B cell (primary cell): ENCODE data around the gene MBD3L5. TPM values are rescaled to one million over a fixed set of nuclear protein-coding genes. Genes with fewer than 3 reads are reported as not detected.

ENCODE experiments used
- ATAC-seq: fragments of 200-7000 bp; cut with Tn5 transposase; one replicate; pipeline ENCODE4 v1.10.0; 2021; ENCODE audit warnings: low read depth, mild to moderate bottlenecking, moderate number of reproducible peaks, moderate library complexity
- CTCF ChIA-PET: fragments of 350-600 bp; sonication (Branson Sonifier 250); formaldehyde crosslinking; loops from one replicate; lab custom pipeline; 2021; ENCODE audit warnings: antibody characterized with exemption, inconsistent platforms; lab: Charles Lee
- POLR2A ChIA-PET: fragments of 350-600 bp; sonication (Branson Sonifier 250); formaldehyde crosslinking; loops from one replicate; lab custom pipeline; 2021; ENCODE audit warnings: antibody characterized with exemption; lab: Charles Lee
- DNase-seq: peaks from one replicate; pipeline ENCODE4 v3.0.0; 2013
- H2AFZ ChIP-seq: 2 replicates; pipeline ENCODE4 v1.6.1; 2012; ENCODE audit warnings: mild to moderate bottlenecking, low read depth, low read length; ENCODE audit not compliant: insufficient read depth, poor library complexity, severe bottlenecking
- H3K27ac ChIP-seq, 2 donors: 1 replicate in 1 of 2; 2 replicates in 1 of 2; pipeline ENCODE4 v1.5.1; 2012 to 2013; ENCODE audit warnings: low read length in 2 of 2, mild to moderate bottlenecking in 2 of 2, moderate library complexity in 1 of 2
- H3K27me3 ChIP-seq, 4 experiments: fragments of 200-600 bp in 1 of 4; sonication (generic) in 1 of 4; replicated peaks in 1 of 4; 1 replicate in 2 of 4; 2 replicates in 2 of 4; pipeline versions ENCODE4 v1.6.1 to v1.7.0; 2013 to 2016; ENCODE audit warnings: low read length in 3 of 4, mild to moderate bottlenecking in 2 of 4, mixed read lengths in 1 of 4, moderate library complexity in 1 of 4; ENCODE audit not compliant: insufficient read depth in 4 of 4, control insufficient read depth in 3 of 4; ENCODE audit errors: control extremely low read depth in 1 of 4
- H3K36me3 ChIP-seq, 2 experiments: replicated peaks in 1 of 2; 1 replicate in 1 of 2; 2 replicates in 1 of 2; pipeline versions ENCODE4 v1.6.1 to v1.7.1; 2013; ENCODE audit warnings: low read length in 1 of 2; ENCODE audit not compliant: insufficient read depth in 2 of 2, control insufficient read depth in 1 of 2; ENCODE audit errors: control extremely low read depth in 1 of 2, extremely low read depth in 1 of 2
- H3K4me1 ChIP-seq, 2 donors: fragments of 200-600 bp in 1 of 2; sonication (generic) in 1 of 2; 1 replicate in 1 of 2; 2 replicates in 1 of 2; pipeline versions ENCODE4 v1.5.1 to v1.6.1; 2013 to 2017; ENCODE audit warnings: low read length in 2 of 2; ENCODE audit not compliant: control insufficient read depth in 2 of 2, insufficient read depth in 2 of 2
- H3K4me2 ChIP-seq: replicated peaks from 2 replicates; pipeline ENCODE3; 2012; ENCODE audit warnings: mild to moderate bottlenecking, low read depth, low read length; ENCODE audit not compliant: poor library complexity, severe bottlenecking
- H3K4me3 ChIP-seq, 5 experiments: fragments of 200-600 bp in 1 of 5; sonication (generic) in 1 of 5; 1 replicate in 3 of 5; 2 replicates in 2 of 5; pipeline versions ENCODE4 v1.5.1 to v1.7.0; 2011 to 2016; ENCODE audit warnings: low read length in 4 of 5, mild to moderate bottlenecking in 4 of 5, low read depth in 2 of 5, control low read depth in 1 of 5, moderate library complexity in 1 of 5; ENCODE audit not compliant: insufficient read depth in 1 of 5; ENCODE audit errors: control extremely low read depth in 1 of 5, extremely low read depth in 1 of 5
- H3K79me2 ChIP-seq: fragments of 200-600 bp; sonication (generic); one replicate; pipeline ENCODE4 v1.6.0; 2016; ENCODE audit warnings: low read length; ENCODE audit not compliant: control insufficient read depth, insufficient read depth
- H3K9ac ChIP-seq: fragments of 200-600 bp; sonication (generic); 2 replicates; pipeline ENCODE4 v1.6.1; 2017; ENCODE audit warnings: mild to moderate bottlenecking, low read length, moderate library complexity
- H3K9me3 ChIP-seq, 3 donors: one replicate each; pipeline versions ENCODE4 v1.6.1 to v1.7.1; 2013; ENCODE audit warnings: low read length in 2 of 3; ENCODE audit not compliant: control insufficient read depth in 2 of 3, insufficient read depth in 1 of 3; ENCODE audit errors: control extremely low read depth in 1 of 3
- H4K20me1 ChIP-seq: 2 replicates; pipeline ENCODE4 v1.6.0; 2012; ENCODE audit warnings: mild to moderate bottlenecking, low read length; ENCODE audit not compliant: insufficient read depth, control insufficient read depth, poor library complexity, severe bottlenecking
- H3K27ac Mint-ChIP-seq: one replicate; pipeline ENCODE4 v1.8.0; 2021; ENCODE audit warnings: mixed read lengths
- H3K27me3 Mint-ChIP-seq: one replicate; pipeline ENCODE4 v1.8.0; 2021; ENCODE audit warnings: mixed read lengths
- H3K4me1 Mint-ChIP-seq: one replicate; pipeline ENCODE4 v1.8.0; 2021; ENCODE audit warnings: mixed read lengths
- H3K4me3 Mint-ChIP-seq: one replicate; pipeline ENCODE4 v1.8.0; 2021; ENCODE audit warnings: mixed read lengths
- H3K9me3 Mint-ChIP-seq: one replicate; pipeline ENCODE4 v1.8.0; 2022; ENCODE audit warnings: mixed read lengths; ENCODE audit not compliant: insufficient read depth
- CTCF ChIP-seq: fragments of 200-600 bp; IDR thresholded peaks from one replicate; pipeline ENCODE4 v1.8.0; 2022; ENCODE audit warnings: antibody characterized with exemption, mild to moderate bottlenecking
- EZH2 ChIP-seq: IDR thresholded peaks from 2 replicates; pipeline ENCODE4 v1.6.1; 2012; ENCODE audit warnings: borderline replicate concordance, low read depth, mild to moderate bottlenecking, moderate library complexity, low read length; ENCODE audit not compliant: insufficient read depth, poor library complexity, severe bottlenecking
- WGBS: methylation state at CpG from one replicate; pipeline ENCODE4 v1.1.5; 2013; ENCODE audit warnings: missing lambda C conversion rate; ENCODE audit not compliant: insufficient coverage; 5-methylcytosine and 5-hydroxymethylcytosine counted together
- intact Hi-C: fragments of 100-400 bp; cut with micrococcal nuclease; formaldehyde crosslinking; loops from one replicate; pipeline ENCODE4 v1.10.0; 2022
- polyA plus RNA-seq: library from polyadenylated mRNA; depleted of rRNA; stranded (reverse); fragments of >200 nt; gene quantifications from 2 replicates; pipeline ENCODE4 v1.2.3, GENCODE V29; 2012
- total RNA-seq, 2 donors: library from RNA; stranded (reverse); fragments of 120-200 nt in 1 of 2; gene quantifications; 1 replicate in 1 of 2; 2 replicates in 1 of 2; pipeline versions ENCODE4 v1.2.3 to v1.2.4, GENCODE V29; 2013 to 2022

MBD3L5 gene
- total and polyA plus RNA-seq, 2 donors (not counting 1 experiment from before 2014, with no cell fraction given) = not detected

- Mint-ChIP-seq H3K4me3 (no peak overlapping the region), H3K27me3 (no peaks in the 10 kb centered on the region), H3K9me3 (no peaks in the 10 kb centered on the region), H3K4me1 (no peaks in the 10 kb centered on the region), H3K27ac (no peak overlapping the region)
- Histone ChIP-seq H3K4me2 (no peak overlapping the region), H4K20me1 (no peaks in the 10 kb centered on the region), H2AFZ (no peak overlapping the region), H3K36me3 (no peaks in the 10 kb centered on the region), H3K27ac (no peak overlapping the region), H3K79me2 (no peaks in the 10 kb centered on the region), H3K27me3 (no peaks in the 10 kb centered on the region), H3K4me3 (no peak overlapping the region), H3K9ac (no peak overlapping the region), H3K9me3 (peaks cover 0 to 5% (median 2%) of the 10 kb centered on the region in 3 donors), H3K4me1 (no peaks in the 10 kb centered on the region)
- DNase-seq (no peak), ATAC-seq (no peak)
- CTCF ChIA-PET = no interaction called here
- POLR2A ChIA-PET = no interaction called here
- intact Hi-C loops = no loop called here
- TF ChIP-seq CTCF (no peak), EZH2 (no peak)
- WGBS = 100% methylated on average over 2 of the region's 4 CpGs
Measured at GRCh38 chr19:7063339-7063738, 33.0 kb downstream of the MBD3L5 start.

GRCh38 chr19:7063764-7064418, 33.5 kb downstream of the MBD3L5 start:
- ATAC-seq = no peak
- 100% methylated on average over 6 of the region's 9 CpGs for WGBS
- no peak overlapping the region for H3K27ac Mint-ChIP-seq

More at GRCh38 chr19:7063764-7064418, 33.5 kb downstream of the MBD3L5 start:
- Histone ChIP-seq H3K79me2 (no peaks in the 10 kb centered on the region), H3K4me2 (no peak overlapping the region), H2AFZ (no peak overlapping the region), H3K27ac (no peak overlapping the region), H3K4me3 (no peak overlapping the region), H3K36me3 (no peaks in the 10 kb centered on the region), H4K20me1 (no peaks in the 10 kb centered on the region), H3K27me3 (no peaks in the 10 kb centered on the region), H3K4me1 (peaks cover 0 to 4% of the 10 kb centered on the region in 2 donors), H3K9me3 (peaks cover 0 to 9% (median 2%) of the 10 kb centered on the region in 3 donors), H3K9ac (no peak overlapping the region)
- CTCF ChIA-PET = no interaction called here
- H3K4me1 Mint-ChIP-seq = peaks cover under 1% of the 10 kb centered on the region
- DNase-seq = no peak
- no peaks in the 10 kb centered on the region for H3K27me3 Mint-ChIP-seq
- POLR2A ChIA-PET = no interaction called here
- TF ChIP-seq CTCF = no peak
- no peak for TF ChIP-seq EZH2
- no peaks in the 10 kb centered on the region for H3K9me3 Mint-ChIP-seq
- intact Hi-C loops = no loop called here
- no peak overlapping the region for H3K4me3 Mint-ChIP-seq
